HG03108 (cell line): ENCODE measurements around the gene ALG8.
"Not testable (repeated sequence)": the region's sequence is repeated elsewhere in the genome, so short reads cannot be mapped to it uniquely, and the experiment has no call there.

ENCODE experiments used
- ATAC-seq: cut with Tn5 transposase; IDR thresholded peaks from one replicate; pipeline ENCODE4 v1.9.1; 2021; ENCODE audit warnings: moderate library complexity; ENCODE audit not compliant: unreplicated experiment

ALG8 gene

DNA sequence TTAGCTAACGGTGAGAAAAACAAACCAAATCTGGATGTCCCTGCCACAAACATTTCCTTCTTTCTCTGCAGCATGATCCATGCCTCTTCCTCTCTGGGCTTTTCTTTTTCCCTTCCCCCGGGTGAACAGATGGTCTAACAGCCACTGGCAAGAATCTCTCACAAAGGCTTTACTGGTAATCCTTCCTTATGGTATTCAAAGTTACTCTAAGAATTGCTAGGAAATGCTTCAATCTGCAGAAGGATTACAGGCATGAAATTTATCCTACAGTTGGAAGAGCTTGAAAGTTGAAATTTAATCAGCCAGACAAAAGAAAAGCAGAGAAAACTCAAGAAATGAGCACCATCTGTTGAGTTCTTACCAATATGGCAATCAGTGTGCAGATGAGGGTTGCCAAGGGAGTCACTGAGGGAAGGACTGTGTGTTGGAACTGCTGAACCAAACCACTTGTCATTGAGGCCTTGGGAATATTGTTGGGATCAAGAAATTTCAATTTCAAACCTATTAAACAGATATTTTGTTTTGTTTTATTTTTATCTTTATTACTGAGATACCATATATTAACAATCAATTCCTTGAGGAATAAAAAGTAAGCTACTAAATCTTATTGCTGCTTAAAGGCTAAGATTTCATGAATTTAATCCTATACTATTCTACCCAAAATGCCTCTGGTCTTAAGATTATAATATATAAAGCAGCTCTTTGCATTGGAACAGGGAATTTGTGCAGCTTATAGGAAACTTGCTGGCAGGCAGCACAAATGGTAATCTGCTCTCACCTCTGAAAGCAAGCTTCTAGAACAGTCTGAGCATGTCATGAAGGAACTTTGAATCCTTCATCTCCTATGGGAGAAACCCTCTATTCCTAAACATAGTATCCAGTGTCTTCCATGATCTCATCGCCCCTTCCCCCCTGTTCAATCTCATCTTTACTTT, 30.1 kb downstream of the ALG8 start:
- ATAC-seq: no peak

DNA sequence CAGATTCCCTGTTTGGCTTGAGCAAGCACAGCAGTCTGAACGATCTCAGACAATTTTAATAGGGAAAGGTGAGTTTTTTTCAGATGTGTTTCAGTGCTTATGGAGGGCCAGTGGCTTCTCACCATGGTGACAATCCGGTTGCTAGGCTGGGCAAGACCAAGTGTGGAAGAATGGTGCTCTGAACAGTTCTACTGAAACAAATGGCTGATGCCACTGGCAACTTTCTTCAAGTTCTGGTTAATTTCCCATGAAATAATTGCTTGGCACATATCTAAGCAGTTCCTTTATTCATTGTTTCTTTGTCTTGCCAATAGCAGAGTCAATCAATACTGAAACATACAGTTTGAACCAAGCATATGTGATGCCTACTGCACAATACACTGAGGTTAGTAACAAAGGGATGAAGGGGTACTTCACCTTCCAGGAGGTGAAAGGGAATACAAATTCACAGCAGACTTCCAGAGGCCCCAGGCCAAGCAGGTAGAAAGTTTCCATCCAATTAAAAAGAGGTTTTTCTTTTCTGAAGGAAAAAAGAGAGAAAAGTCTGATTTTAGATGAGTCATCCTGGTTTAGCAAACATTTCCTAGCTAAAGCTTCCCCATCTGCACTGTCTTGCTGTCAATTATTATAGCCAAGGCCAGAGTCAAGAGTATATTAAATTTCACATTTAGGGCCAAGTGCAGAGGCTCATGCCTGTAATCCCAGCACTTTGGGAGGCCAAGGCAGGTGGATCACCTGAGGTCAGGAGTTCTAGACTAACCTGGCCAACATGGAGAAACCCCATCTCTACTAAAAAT, 38.6 kb downstream of the ALG8 start:
- no peak for ATAC-seq

DNA sequence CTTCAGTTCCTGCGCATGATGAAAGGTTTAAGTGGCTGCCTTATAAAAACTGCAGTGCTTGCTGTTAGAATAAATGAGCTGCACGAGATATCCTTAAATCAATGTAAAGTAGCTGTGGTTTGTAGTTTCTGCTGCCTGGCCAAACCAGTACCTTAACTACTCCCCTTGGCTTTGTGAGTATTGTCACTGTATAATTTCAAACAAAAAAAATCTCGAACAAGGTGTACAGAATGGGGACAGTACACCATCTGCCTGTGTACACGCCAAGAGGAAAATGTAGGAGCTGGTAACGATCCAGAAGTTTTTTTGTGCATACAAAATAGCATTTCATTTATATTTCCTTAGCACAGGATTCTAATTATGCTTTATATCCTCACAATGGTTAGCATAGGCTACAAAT, 39.2 kb downstream of the ALG8 start:
- no peak for ATAC-seq

DNA sequence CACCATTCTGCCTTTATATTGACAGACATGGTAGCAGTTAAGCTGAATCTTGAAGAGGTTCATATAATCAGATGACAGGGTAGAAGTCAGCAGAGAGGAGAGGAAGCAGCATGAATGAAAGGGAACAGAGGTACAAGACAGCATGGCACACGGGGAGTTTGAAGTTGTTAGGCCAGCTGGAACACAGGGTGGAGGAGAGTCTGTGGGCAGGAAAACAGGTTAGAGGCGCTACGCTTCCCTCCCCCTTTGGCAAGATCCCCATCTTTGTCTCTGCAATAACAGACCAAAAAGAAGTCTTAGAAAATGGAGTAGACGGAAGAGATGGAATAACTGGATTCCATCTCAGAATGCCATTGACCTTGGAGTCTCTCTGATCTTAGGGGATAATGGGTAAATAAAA, 39.8 kb downstream of the ALG8 start:
- no peak for ATAC-seq

DNA sequence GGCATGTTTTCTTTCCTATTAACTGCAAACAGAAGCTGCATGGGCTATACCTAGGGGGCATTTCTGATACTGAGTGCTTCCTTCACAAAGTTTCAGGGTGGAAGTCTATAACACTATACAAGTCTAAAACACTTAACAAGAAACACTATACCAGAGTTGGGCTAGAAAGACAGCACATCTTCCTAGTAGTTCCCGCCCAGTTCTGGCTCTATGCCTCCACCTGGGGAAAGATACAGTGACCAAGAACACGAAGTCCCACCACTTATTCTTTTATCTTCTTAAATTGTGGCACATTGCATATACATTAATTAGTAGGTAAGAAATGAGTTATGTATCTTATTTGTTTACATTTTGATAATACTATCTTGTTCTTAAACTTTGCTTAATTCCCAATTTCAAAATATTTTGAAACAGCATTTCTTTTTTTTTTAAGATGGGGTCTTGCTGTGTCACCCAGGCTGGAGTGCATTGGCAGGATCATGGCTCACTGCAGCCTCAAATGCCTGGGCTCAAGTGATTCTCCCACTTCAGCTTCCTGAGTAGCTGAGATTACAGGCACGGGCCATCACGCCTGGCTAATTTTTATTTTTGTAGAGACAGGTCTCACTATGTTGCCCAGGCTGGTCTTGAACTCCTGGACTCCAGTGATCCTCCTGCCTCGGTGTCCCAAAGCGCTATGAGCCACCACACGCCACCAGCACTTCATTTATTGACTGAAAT, 41.6 kb downstream of the ALG8 start:
- ATAC-seq: no peak

DNA sequence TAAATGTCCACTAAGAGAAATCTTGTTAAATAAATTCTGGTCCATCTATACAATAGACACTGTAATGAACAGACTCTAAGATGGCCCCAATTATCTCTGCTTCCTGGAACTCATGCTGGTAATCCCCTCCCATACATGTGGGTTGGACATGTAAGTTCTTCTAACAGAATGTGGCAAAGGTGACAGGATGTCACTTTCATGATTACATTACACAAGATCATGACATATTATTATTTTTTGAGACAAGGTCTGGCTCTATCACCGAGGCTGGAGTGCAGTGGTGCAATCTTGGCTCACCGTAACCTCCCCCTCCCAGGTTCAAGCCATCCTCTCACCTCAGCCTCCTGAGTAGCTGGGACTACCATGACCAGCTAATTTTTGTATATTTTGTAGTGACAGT, 45.2 kb downstream of the ALG8 start:
- no peak for ATAC-seq

DNA sequence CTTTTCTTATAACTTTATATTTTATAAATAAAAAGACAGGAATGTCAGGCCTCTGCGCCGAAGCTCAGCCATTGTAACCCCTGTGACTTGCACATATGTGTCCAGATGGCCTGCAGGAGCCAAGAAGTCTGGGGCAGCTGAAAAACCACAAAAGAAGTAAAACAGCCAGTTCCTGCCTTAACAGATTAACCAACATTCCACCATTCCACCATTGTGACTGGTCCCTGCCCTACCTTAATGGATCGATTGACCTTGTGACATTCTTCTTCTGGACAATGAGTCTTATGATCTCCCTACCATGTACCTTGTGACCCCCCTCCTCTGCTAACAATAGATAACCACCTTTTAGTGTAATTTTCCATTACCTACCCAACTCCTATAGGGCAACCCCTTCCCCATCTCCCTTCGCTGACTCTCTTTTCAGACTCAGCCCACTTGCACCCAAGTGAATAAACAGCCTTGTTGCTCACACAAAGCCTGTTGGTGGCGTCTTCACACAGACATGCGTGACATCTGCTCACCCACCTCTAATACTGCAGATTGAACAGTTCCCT, 52.8 kb downstream of the ALG8 start:
- ATAC-seq: not testable (repeated sequence)

DNA sequence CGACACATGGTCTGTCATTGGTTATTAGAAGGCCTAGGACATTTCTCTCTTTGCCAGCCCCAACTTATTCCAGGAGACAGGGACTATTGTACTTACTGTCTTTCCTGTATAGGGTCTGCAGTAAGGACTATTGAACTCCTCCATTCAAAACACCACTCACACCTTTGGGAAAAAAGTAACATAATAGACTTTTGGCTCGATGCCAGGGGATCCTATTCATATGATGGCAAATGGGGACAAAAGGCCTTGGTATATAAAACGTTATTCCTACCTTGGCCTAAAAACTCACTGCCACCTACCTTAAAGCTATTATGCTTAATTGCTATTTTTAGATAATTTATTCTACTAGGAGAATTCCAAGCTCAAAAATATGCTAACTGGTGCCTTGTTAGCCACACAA, 53.5 kb downstream of the ALG8 start:
- ATAC-seq: no peak

DNA sequence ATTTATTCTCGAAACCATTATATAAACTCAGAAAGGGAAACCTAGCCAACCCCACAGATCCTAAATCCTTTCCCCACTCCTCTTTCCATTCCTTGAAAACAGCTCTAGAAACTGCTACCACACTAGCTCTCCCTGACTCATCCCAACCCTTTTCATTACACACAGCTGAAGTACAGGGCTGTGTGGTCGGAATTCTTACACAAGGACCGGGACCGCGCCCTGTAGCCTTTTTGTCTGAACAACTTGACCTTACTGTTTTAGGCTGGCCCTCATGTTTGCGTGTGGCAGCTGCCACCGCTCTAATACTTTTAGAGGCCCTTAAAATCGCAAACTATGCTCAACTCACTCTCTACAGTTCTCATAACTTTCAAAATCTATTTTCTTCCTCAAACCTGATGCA, 54.9 kb downstream of the ALG8 start:
- ATAC-seq: not testable (repeated sequence)

DNA sequence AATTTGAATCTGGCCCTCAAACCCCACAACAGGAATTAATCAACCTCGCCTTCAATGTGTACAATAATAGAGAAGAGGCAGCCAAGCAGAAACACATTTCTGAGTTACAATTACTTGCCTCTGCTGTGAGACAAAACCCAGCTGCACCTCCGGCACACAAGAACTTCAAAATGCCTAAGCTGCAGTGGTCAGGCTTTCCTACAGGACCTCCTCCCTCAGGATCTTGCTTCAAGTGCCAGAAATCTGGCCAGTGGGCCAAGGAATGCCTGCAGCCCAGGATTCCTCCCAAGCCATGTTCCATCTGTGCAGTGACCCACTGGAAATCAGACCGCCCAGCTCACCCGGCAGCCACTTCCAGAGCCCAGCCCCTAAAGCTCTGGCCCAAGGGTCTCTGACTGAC, 56.4 kb downstream of the ALG8 start:
- ATAC-seq: no peak

DNA sequence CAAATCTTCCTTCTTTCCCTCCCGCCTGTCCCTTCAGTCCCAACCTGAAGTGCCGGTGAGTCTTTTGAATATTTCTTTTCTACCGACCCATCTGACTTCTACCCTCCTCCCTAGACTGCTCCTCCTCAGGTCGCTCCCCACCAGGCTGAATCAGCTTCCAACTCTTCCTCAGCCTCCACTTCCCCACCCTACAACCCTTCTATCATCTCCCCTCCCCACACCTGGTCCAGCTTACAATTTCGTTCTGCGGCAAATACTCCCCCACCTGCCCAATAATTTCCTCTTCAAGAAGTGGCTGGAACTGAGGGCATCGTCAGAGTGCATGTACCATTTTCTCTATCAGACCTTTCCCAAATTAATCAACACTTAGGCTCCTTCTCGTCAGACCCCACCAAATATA, 57.3 kb downstream of the ALG8 start:
- no peak for ATAC-seq

DNA sequence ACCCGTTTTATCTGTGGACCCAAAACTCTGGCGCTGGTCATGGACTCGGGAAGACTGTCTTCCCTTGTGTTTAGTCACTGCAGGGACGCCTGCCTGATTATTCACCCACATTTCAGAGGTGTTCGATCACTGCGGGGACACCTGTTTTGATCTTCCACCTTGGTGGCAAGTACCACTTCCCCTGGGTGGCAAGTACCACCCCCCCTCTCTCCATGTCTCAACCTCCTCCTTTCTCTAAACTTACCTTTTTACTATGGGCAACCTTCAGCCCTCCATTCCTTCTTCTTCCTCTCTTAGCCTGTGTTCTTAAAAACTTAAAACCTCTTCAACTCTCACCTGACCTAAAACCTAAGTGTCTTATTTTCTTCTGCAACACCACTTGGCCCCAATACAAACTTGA, 57.8 kb downstream of the ALG8 start:
- ATAC-seq: no peak

DNA sequence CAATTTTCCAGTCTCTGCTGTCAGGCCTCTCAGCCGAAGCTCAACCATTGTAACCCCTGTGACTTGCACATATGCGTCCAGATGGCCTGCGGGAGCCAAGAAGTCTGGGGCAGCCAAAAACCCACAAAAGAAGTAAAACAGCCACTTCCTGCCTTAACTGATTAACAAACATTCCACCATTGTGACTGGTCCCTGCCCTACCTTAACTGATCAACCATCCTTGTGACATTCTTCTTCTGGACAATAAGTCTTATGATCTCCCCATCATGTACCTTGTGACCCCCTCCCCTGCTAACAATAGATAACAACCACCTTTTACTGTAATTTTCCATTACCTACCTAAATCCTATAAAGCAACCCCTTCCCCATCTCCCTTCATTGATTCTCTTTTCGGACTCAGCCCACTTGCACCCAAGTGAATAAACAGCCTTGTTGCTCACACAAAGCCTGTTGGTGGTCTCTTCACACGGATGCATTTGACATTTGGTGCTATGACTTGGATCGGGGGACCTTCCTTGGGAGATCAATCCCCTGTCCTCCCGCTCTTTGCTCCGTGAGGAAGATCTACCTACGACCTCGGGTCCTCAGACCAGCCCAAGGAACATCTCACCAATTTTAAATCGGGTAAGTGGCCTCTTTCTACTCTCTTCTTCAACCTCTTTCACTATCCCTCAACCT, 58.5 kb downstream of the ALG8 start:
- ATAC-seq: no peak

DNA sequence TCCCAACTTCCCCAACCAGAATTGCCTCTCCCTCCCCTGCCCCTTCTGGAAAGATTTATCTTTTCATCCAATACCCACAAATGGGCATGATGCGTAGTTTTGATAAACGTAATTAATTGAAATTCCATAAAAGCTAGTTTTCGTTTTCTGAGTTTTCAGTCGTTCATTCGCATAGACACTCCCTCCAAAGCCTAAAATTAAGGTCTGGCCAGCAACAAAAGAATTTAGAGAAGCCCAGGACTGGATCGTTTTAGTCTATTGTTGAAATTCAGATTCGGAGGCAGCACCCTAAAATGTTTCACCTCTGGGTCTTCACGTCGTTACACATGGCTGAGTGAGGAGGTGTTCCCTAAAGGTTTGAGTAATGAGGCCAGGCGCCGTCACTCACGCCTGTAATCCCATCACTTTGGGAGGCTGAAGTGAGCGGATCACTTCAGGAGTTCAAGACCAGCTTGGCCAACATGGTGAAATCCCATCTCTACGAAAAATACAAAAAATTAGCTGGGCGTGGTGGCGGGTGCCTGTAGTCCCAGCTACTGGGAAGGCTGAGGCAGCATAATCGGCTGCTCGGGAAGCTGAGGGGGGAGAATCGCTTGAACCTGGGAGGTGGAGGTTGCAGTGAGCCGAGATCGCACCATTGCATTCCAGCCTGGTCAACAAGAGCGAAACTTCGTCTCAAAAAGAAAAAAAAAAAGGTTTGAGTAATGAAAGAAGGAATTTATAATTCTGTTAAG, 59.2 kb downstream of the ALG8 start:
- no peak for ATAC-seq

DNA sequence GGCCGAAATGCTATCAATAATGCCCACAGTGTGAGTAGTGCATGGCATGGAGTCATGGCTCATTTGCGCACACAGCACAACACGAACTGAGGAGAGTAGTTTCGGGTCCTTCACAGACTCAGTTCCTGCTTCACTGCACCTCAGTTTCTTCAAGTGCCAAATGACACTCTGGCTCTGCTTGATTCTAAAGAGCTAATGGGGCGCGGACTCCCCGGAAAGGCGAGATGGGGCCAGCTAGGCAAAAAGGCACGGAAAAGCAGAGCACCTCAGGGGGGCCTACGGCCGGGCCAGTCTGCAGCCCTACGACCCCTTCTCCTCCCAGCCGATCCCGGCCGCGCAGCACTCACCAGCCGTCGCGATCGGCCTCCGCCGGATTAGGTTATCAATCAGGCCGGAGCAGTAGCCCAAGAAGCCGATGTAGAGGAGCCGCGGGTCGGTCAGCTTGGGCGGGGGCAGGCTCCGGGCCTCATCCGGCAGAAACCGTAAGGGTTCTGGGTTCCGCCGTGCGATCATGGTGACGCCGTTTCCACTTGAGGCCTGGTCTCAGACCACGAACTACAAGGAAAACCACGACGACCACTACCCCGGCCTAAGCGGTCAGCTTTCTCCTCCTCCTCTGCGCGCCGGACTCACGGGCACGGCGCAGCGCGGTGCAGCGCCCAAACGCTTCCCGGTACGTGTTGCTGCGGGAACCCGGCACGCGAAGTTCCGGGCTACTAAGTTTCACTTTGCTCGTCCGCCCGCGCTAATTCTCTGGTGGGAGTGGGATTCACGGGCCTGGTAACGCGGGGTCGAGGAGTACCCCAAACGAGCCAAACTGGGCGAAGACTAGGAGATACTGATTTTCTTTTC, 60.0 kb downstream of the ALG8 start, which contains the start of gene NDUFC2:
NDUFC2 (minus strand) TSS at position 631 of the 852 bp plus-strand sequence; CDS start at position 513, 118 bp downstream.
- ATAC-seq: peak; percentile 79

DNA sequence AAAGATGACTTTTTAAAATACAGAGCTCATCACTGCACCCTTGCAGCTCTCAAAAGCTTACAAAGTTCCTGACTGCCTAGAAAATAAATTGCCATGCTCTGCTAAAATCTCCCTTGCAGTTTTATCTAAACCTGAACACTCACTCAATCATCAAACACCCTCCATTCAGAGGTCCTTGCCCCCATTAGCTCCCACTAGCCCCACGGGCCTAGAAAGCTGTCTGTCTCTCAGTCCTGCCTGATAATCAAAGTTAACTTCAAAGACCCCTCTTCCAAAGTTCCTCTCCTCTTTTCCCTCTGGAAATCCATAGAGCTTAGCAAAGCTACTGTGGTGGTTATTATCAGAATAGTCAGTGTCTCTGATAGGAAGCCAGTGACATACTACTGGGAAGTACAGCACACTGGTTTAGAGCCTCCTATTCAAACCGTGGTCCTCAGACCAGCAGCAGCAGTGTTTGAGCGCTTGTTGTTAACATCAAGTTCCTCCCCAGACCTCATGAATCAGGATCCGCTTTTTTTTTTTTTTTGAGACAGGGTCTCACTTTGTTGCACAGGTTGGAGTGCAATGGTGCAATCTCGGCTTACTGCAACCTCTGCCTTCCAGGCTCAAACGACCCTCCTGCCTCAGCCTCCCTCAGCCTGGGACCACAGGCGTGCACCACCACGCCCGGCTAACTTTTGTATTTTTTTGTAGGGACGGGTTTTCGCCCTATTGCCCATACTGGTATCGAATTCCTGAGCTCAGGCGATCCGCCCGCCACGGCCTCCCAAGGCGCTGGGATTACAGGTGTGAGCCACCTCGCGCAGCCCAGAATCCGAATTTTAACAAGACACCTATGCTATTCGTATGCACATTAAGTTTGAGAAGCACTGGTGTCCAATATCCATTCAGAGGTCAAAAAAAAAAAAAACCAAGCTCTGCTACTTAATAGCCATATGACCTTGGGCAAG, 60.9 kb downstream of the ALG8 start:
- no peak for ATAC-seq

DNA sequence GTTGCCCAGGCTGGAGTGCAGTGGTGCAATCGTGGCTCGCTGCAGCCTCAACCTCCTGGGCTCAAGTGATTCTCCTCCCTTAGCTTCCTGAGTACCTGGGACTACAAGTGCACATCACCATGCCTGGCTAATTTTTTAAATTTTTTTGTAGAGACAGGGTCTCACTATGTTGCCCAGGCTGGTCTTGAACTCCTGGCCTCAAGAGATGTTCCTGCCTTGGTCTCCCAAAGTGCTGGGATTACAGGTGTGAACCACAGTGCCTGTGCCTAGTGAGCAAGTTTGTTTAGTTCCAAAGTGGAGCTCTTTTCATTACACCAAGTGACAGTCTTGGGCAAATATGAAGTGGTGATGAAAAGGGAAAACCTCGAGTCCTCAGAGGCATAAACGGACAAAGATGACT, 61.8 kb downstream of the ALG8 start:
- ATAC-seq: not testable (repeated sequence)
